HG03378 (cell line): ENCODE data around the gene NTRK1.

Source experiments
- ATAC-seq: cut with Tn5 transposase; IDR thresholded peaks from one replicate; pipeline ENCODE4 v1.9.1; 2021; ENCODE audit warnings: mild to moderate bottlenecking, moderate library complexity; ENCODE audit not compliant: unreplicated experiment

NTRK1 gene

GRCh38 chr1:156879876-156880275 lies 19.2 kb downstream of the NTRK1 start:
- no peak for ATAC-seq

GRCh38 chr1:156880473-156880872 lies 19.8 kb downstream of the NTRK1 start:
- no peak for ATAC-seq

DNA sequence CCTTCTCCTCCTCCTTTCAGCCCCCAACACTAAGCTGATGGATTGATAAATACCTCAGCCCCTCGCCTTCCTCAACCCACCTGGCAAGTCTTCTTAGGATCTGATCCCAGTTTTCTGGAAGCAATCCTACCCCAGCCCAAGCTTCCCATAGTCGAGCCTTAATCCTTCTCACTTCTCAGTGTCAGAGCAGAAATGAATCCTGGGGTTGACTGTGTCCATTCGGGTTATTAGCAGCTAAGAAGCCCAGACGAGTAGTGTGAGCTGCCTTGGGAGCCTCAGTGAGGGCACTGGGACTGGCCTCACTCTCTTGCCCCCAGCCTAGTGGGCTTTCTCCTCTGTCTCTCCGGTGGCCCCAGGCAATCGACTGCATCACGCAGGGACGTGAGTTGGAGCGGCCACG lies 20.4 kb downstream of the NTRK1 start:
- ATAC-seq = no peak

DNA sequence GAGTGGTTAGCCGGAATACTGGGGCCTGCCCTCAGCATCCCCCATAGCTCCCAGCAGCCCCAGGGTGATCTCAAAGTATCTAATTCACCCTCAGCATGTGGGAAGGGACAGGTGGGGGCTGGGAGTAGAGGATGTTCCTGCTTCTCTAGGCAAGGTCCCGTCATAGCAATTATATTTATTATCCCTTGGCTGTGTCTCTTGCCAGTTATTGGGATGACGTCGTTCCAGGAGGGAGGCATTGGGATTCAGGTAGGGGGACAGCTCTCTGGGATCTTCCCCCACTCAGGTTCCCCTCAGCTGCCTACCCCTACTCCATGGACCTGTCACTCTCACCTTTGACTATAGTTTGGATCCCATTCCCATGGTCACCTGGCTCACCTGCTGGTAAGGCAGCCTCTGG lies 21.0 kb downstream of the NTRK1 start:
- ATAC-seq = no peak

- ATAC-seq = no peak
Observed at GRCh38 chr1:156882543-156882942, 21.9 kb downstream of the NTRK1 start.

DNA sequence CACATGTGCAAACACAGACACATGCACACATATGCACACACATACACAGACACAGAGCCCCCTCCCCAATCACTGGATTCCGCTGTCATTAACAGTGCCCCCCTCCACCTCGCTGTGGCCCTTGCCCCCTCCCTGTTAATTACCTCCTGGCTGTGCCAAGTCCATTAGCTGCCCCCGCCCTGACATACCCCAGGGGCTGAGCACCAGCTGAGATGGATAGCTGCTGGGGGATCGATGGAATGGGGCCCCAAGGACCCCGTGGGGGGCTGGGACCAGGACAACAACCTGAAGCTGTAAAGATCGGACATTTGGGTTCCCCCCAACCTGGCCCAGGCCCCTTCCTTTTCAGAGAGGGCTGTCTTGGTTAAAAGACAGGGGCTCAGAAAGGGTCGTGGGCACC lies 23.3 kb downstream of the NTRK1 start:
- no peak for ATAC-seq

GRCh38 chr1:156884560-156885184 lies 24.0 kb downstream of the NTRK1 start:
- no peak for ATAC-seq

- no peak for ATAC-seq
Observed at GRCh38 chr1:156885314-156885713, 24.6 kb downstream of the NTRK1 start.

DNA sequence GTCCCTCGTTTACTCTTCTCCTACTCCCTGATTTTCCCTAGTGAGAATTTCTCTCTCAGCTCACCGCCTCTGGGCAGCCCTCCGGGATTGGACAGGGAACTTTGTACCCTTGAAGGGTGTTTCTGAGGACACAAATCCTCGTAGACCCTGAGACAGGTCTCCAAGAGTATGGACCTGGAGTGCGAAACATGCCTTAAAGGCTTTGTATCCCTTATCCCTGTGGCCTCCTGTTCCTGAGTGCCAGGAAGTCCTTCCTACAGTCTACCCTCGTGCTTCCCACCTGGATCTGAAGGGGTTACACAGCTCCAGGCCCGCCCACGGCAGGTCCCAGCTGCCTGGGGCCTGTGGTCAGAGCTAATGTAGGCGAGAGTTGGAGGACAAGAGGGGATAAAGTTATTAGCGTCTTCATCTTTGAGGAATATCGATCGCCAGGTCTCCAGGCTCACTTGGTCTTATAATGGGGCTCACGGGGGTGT lies 25.3 kb downstream of the NTRK1 start:
- ATAC-seq = no peak

- no peak for ATAC-seq
Observed at GRCh38 chr1:156886583-156887281, 26.1 kb downstream of the NTRK1 start.

- no peak for ATAC-seq
Observed at GRCh38 chr1:156887317-156887716, 26.7 kb downstream of the NTRK1 start.

DNA sequence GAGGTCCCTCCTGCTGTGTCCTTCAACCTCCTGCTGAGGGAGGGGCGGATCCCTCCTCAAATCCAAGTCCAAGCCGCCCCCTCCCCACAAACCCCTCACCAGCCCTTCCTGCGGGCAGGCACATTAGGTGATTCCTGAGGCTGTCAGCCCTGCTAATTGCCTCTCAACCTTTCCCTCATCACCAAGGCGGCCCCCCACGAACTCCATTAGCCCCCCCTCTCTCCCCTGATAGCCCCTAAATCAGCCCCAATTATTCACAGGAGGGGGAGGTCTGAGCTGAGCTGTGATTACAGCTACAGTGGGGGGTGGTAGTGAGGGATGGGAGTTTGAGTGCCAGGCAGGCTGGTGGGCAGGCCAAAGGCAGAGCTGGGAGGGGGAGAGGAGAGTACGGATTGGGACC lies 27.1 kb downstream of the NTRK1 start:
- ATAC-seq = no peak

DNA sequence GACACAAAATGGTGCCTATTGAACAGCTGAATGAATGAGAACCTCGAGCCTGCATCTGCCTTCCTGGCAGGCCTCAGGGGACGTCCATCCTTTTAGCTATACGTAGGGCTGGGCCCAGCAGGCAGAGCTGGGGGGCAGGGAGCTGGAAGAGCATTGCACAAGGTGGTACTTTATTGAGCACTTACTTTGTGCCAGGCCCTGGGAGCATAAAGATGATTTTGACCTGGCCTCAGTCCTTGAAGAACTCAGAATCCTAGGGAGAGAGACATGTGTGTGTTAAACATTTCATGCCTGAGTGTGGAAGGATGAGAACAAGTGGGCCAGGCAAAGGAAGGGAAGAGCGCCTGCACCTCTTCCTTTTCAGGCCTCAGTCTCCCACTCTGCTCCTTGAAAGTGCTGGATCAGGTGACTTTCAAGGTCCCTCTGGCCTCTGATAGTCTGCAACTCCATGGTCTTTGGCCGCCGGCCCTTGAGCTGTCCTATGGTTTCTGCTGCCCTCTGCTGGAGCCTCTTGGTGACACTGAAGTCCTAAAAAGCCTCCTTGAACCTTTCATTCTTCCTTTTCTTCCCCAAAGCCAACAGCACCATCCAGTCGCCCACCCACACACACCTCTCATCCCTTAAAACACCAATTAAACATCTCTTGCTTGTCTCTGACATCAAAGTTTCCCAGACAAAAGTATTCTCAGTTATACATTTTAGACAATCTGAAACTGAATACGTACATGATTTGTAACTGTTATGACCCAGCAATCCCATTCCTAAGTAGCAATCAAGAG lies 29.3 kb downstream of the NTRK1 start:
- no peak for ATAC-seq

DNA sequence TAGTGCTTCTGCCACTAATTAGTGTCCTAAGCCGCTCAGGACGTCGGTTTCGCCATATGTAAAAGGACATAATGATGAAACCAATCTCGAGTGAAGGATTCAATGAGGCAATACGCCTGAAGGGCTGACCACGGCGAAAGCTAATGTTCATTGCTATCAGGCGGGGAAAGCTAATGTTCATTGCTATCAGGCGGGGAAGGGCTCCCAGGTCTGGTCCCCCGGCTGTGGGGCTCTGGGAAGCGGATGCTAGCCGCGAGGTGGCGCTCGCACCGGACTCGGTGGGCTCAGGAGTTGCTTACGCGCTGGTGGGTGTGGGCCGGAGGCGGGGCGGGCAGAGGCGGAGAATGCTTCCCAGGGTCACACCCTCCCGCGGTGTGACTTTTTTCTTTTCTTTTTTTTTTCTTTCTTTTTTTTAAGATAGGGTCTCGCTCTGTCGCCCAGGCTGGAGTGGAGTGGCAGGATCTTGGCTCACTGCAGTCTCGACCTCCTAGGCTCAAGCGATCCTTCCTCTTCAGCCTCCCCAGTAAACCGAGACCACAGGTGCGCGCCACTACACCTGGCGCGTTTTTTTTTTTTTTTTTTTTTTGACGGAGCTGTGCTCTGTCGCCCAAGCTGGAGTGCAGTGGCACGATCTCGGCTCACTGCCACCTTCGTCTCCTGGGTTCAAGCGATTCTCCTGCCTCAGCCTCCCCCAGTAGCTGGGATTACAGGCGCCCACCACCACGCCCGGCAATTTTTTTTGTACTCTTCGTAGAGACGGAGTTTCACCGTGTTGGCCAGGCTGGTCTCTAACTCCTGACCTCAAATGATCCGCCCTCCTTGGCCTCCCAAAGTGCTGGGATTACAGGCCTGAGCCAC lies 31.8 kb downstream of the NTRK1 start:
- peak; percentile 62 for ATAC-seq

GRCh38 chr1:156893048-156893953 lies 32.6 kb downstream of the NTRK1 start, which contains the start of gene PEAR1:
Gene PEAR1, plus strand, starts transcription at chr1:156893718. Its CDS starts 10,209 bp downstream, at chr1:156903927.
- ATAC-seq = no peak

- ATAC-seq = no peak
Observed at GRCh38 chr1:156894001-156894400, 33.3 kb downstream of the NTRK1 start.

GRCh38 chr1:156894711-156895454 lies 34.2 kb downstream of the NTRK1 start:
- ATAC-seq = no peak

DNA sequence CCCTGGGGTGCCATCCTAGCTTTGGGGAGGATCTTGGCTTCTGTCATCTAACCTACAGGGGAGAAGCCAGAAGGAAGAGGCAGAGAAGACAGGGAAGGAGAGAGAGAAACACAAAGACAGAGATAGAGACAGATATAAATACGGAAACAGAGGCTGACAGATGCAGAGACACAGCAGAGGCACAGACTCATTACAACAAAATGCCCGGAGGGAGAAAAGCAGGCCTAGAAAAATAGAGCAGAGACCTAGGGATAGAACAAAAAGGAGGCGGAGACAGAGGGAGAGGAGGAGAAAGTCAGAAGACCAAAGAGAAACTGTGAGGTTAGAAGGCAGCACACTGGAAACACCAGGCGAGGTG lies 34.8 kb downstream of the NTRK1 start:
- ATAC-seq = no peak

GRCh38 chr1:156895927-156896326 lies 35.3 kb downstream of the NTRK1 start:
- ATAC-seq = no peak
